Measurements from ENCODE around the gene TEX264.
"Not testable (repeated sequence)": the region's sequence is repeated elsewhere in the genome, so short reads cannot be mapped to it uniquely, and the experiment has no call there.

The TEX264 gene

DNA sequence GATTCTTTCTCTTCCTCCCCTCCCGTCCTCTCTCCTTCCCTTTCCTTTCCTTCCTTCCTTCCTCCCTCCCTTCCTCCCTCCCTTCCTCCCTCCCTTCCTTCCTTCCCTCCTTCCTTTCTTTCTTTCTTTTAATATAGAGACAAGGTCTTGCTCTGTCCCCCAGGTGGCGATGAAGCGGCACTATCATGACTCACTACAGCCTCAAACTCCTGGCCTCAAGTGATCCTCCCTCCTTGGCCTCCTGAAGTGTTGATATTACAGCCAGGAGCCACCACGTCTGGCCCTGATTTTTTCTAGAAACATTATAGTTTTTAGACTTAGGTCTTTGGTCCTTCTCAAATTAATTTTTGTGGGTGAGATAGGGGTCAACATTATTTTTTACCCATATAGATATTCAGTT lies 51.3 kb downstream of the TEX264 start:
- Histone ChIP-seq H3K27me3 (ENCODE audit: control insufficient read depth, insufficient read depth, low read length, poor library complexity, severe bottlenecking) (no peaks in the 10 kb centered on the region), H3K36me3 (ENCODE audit: control insufficient read depth, insufficient read depth, low read length) (no peaks in the 10 kb centered on the region), H3K4me1 (ENCODE audit: control insufficient read depth, insufficient read depth, low read length) (no peaks in the 10 kb centered on the region), H3K4me3 (ENCODE audit: insufficient read depth, low read depth, low read length) (no peak overlapping the region), H3K27ac (ENCODE audit: insufficient read depth, low read depth, low read length, poor library complexity, severe bottlenecking) (no peak overlapping the region), H3K9me3 (ENCODE audit: control insufficient read depth, low read length) (no peaks in the 10 kb centered on the region)
- WGBS, 2 experiments = 83 to 88% methylated on average over 4 of the region's 4 CpGs

DNA sequence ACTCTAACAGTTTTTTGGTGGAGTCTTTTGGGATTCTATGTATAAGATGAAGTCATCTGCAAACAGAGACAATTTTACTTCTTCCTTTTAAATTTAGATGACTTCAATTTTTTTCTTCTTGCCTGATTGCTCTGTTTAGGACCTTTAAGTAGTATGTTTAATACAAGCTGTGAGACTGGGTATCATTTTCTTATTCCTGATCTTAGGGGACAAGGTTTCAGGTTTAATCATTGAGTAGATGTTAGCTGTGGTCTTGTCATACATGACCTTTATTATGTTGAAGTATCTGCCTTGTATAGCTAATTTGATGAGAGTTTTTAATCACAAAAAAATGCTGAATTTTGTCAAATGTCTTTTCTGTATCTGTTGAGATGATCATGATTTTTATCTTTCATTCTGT lies 56.4 kb downstream of the TEX264 start:
- H3K4me1 ChIP-seq (ENCODE audit: control insufficient read depth, insufficient read depth, low read length) = no peaks in the 10 kb centered on the region

DNA sequence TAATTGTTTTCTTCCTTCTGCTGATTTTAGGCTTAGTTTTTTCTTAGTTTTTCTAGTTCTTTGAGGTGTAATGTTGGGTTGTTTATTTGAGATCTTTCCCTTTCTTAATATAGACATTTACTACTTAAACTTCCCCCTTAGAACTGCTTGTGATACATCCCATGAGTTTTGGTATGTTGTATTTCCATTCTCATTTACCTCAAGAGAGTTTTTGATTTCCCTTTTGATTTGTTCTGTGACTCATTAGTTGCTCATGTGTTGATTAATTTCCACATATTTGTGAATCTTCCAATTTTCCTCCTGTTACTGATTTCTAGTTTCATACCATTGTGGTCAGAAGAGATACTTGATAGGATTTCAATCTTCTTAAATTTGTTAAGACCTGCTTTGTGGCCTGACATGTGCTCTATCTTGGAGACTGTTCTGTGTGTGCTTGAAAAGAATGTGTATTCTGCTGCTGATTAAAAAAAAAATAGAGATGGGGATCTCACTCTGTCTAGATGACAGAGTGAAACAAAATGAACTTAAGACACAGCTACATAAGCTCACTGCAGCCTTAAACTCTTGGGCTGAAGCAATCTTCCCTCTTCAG lies 58.1 kb downstream of the TEX264 start:
- H3K9me3 ChIP-seq (ENCODE audit: control insufficient read depth, low read length) = no peaks in the 10 kb centered on the region
- H3K27ac ChIP-seq (ENCODE audit: insufficient read depth, low read depth, low read length, poor library complexity, severe bottlenecking) = no peak overlapping the region
- H3K27me3 ChIP-seq (ENCODE audit: control insufficient read depth, insufficient read depth, low read length, poor library complexity, severe bottlenecking) = no peaks in the 10 kb centered on the region
- H3K36me3 ChIP-seq (ENCODE audit: control insufficient read depth, insufficient read depth, low read length) = no peaks in the 10 kb centered on the region
- no peaks in the 10 kb centered on the region for H3K4me1 ChIP-seq (ENCODE audit: control insufficient read depth, insufficient read depth, low read length)
- H3K4me3 ChIP-seq (ENCODE audit: insufficient read depth, low read depth, low read length) = no peak overlapping the region

More for the DNA sequence above, 56.4 kb downstream of the TEX264 start:
- Histone ChIP-seq H3K9me3 (ENCODE audit: control insufficient read depth, low read length) (no peaks in the 10 kb centered on the region), H3K27ac (ENCODE audit: insufficient read depth, low read depth, low read length, poor library complexity, severe bottlenecking) (no peak overlapping the region), H3K4me3 (ENCODE audit: insufficient read depth, low read depth, low read length) (no peak overlapping the region), H3K27me3 (ENCODE audit: control insufficient read depth, insufficient read depth, low read length, poor library complexity, severe bottlenecking) (no peaks in the 10 kb centered on the region), H3K36me3 (ENCODE audit: control insufficient read depth, insufficient read depth, low read length) (no peaks in the 10 kb centered on the region)

- no peak overlapping the region for H3K27ac ChIP-seq (ENCODE audit: insufficient read depth, low read depth, low read length, poor library complexity, severe bottlenecking)
- 88 to 93% methylated on average over 4 of the region's 4 CpGs for WGBS, 2 experiments
- no peaks in the 10 kb centered on the region for H3K36me3 ChIP-seq (ENCODE audit: control insufficient read depth, insufficient read depth, low read length)
- no peaks in the 10 kb centered on the region for H3K4me1 ChIP-seq (ENCODE audit: control insufficient read depth, insufficient read depth, low read length)
- H3K4me3 ChIP-seq (ENCODE audit: insufficient read depth, low read depth, low read length) = no peak overlapping the region
- H3K9me3 ChIP-seq (ENCODE audit: control insufficient read depth, low read length) = no peaks in the 10 kb centered on the region
- H3K27me3 ChIP-seq (ENCODE audit: control insufficient read depth, insufficient read depth, low read length, poor library complexity, severe bottlenecking) = no peaks in the 10 kb centered on the region
These were observed 63.0 kb downstream of the TEX264 start for GRCh38 chr3:51733859-51734571.

DNA sequence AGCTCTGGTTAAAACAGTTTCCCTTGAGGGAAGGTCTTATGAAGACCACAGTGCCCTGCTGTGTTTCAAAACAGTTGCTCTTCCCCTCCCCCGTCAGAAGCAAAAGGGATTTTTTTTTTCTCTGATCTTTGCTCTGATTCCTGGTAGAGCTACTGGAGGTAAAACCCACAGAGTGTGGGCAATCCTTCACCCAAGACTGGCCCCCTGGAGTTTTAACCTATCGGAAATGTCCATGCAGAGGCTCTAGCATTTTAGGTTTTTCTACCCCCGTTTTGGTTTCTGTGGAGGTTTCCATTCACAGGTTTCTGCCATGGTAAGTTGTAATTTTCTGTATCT lies 63.5 kb downstream of the TEX264 start:
- Histone ChIP-seq H3K27ac (ENCODE audit: insufficient read depth, low read depth, low read length, poor library complexity, severe bottlenecking) (no peak overlapping the region), H3K4me3 (ENCODE audit: insufficient read depth, low read depth, low read length) (no peak overlapping the region), H3K27me3 (ENCODE audit: control insufficient read depth, insufficient read depth, low read length, poor library complexity, severe bottlenecking) (no peaks in the 10 kb centered on the region), H3K4me1 (ENCODE audit: control insufficient read depth, insufficient read depth, low read length) (no peaks in the 10 kb centered on the region), H3K36me3 (ENCODE audit: control insufficient read depth, insufficient read depth, low read length) (no peaks in the 10 kb centered on the region), H3K9me3 (ENCODE audit: control insufficient read depth, low read length) (no peaks in the 10 kb centered on the region)
- WGBS, 2 experiments = 20 to 30% methylated on average over 3 of the region's 3 CpGs

DNA sequence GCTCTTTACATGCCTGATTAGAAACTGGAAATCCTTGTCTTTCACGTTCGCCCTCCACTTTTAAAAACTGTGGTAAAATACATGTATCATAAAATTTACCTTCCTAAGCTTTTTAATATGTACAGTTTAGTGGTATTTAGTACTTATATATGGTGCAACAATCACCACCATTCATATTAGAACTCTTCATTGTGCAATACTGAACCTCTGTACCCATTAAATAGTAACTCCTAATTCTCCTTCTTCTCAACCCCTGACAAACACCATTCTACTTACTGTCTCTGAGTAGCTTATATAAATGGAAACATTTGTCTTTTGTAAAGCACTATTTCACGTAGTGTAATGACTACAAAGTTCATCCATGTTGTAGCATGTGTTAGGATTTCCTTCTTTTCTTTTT lies 64.0 kb downstream of the TEX264 start:
- H3K36me3 ChIP-seq (ENCODE audit: control insufficient read depth, insufficient read depth, low read length) = no peaks in the 10 kb centered on the region
- H3K27ac ChIP-seq (ENCODE audit: insufficient read depth, low read depth, low read length, poor library complexity, severe bottlenecking) = no peak overlapping the region
- 82% methylated on average over 3 of the region's 3 CpGs; no CpG with 5 or more reads in 1 of the 2 experiments for WGBS, 2 experiments
- H3K27me3 ChIP-seq (ENCODE audit: control insufficient read depth, insufficient read depth, low read length, poor library complexity, severe bottlenecking) = no peaks in the 10 kb centered on the region
- no peak overlapping the region for H3K4me3 ChIP-seq (ENCODE audit: insufficient read depth, low read depth, low read length)
- H3K4me1 ChIP-seq (ENCODE audit: control insufficient read depth, insufficient read depth, low read length) = no peaks in the 10 kb centered on the region
- H3K9me3 ChIP-seq (ENCODE audit: control insufficient read depth, low read length) = no peaks in the 10 kb centered on the region

GRCh38 chr3:51735950-51736349 lies 64.9 kb downstream of the TEX264 start:
- no peaks in the 10 kb centered on the region for H3K9me3 ChIP-seq (ENCODE audit: control insufficient read depth, low read length)
- H3K36me3 ChIP-seq (ENCODE audit: control insufficient read depth, insufficient read depth, low read length) = no peaks in the 10 kb centered on the region
- no peak overlapping the region for H3K27ac ChIP-seq (ENCODE audit: insufficient read depth, low read depth, low read length, poor library complexity, severe bottlenecking)
- no peaks in the 10 kb centered on the region for H3K4me1 ChIP-seq (ENCODE audit: control insufficient read depth, insufficient read depth, low read length)
- no peak overlapping the region for H3K4me3 ChIP-seq (ENCODE audit: insufficient read depth, low read depth, low read length)
- H3K27me3 ChIP-seq (ENCODE audit: control insufficient read depth, insufficient read depth, low read length, poor library complexity, severe bottlenecking) = no peaks in the 10 kb centered on the region
- WGBS, 2 experiments = 94 to 100% methylated on average over 2 of the region's 2 CpGs

GRCh38 chr3:51739110-51739509 lies 68.1 kb downstream of the TEX264 start:
- H3K4me3 ChIP-seq (ENCODE audit: insufficient read depth, low read depth, low read length) = no peak overlapping the region
- 79 to 87% methylated on average over 4 of the region's 4 CpGs for WGBS, 2 experiments
- no peaks in the 10 kb centered on the region for H3K36me3 ChIP-seq (ENCODE audit: control insufficient read depth, insufficient read depth, low read length)
- no peaks in the 10 kb centered on the region for H3K27me3 ChIP-seq (ENCODE audit: control insufficient read depth, insufficient read depth, low read length, poor library complexity, severe bottlenecking)
- H3K27ac ChIP-seq (ENCODE audit: insufficient read depth, low read depth, low read length, poor library complexity, severe bottlenecking) = no peak overlapping the region
- no peaks in the 10 kb centered on the region for H3K9me3 ChIP-seq (ENCODE audit: control insufficient read depth, low read length)
- H3K4me1 ChIP-seq (ENCODE audit: control insufficient read depth, insufficient read depth, low read length) = no peaks in the 10 kb centered on the region

DNA sequence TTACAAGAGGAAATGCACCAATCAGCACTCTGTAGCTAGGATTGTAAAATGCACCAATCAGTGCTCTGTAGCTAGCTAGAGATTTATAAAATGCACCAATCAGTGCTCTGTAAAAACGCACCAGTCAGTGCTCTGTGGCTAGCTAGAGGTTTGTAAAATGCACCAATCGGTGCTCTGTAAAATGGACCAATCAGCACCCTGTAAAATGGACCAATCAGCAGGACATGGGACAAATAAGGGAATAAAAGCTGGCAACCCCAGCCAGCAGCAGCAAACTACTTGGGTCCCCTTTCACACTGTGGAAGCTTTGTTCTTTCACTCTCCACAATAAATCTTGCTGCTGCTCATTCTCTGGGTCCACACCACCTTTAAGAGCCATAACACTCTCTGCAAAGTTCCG lies 71.3 kb downstream of the TEX264 start:
- H3K36me3 ChIP-seq (ENCODE audit: control insufficient read depth, insufficient read depth, low read length); H3K9me3 ChIP-seq (ENCODE audit: control insufficient read depth, low read length); H3K4me1 ChIP-seq (ENCODE audit: control insufficient read depth, insufficient read depth, low read length); H3K4me3 ChIP-seq (ENCODE audit: insufficient read depth, low read depth, low read length); H3K27ac ChIP-seq (ENCODE audit: insufficient read depth, low read depth, low read length, poor library complexity, severe bottlenecking); H3K27me3 ChIP-seq (ENCODE audit: control insufficient read depth, insufficient read depth, low read length, poor library complexity, severe bottlenecking): not testable (repeated sequence)
- WGBS, 2 experiments = 92 to 97% methylated on average over 3 of the region's 3 CpGs

DNA sequence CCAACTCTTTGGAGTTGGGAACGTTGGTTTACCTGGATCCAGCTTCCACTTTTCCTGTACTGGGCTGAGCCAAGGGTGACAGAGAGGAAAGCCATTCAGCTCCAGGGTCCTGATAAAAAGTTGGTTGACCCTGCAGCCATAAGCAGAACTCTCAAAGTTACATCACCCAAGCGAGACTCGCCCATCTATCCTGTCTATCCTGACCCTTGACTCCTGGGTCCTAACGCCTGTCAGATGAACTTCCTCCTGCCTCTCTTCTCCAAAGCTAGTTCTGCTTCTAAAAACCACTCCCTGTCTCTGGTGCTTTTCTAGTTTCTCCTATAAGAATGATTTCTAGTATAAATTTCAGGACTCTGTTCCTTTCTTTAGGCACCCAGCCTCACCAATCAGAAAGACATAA lies 71.9 kb downstream of the TEX264 start:
- WGBS, 2 experiments = 83 to 88% methylated on average over 4 of the region's 4 CpGs
- H3K36me3 ChIP-seq (ENCODE audit: control insufficient read depth, insufficient read depth, low read length); H3K27ac ChIP-seq (ENCODE audit: insufficient read depth, low read depth, low read length, poor library complexity, severe bottlenecking); H3K4me1 ChIP-seq (ENCODE audit: control insufficient read depth, insufficient read depth, low read length); H3K27me3 ChIP-seq (ENCODE audit: control insufficient read depth, insufficient read depth, low read length, poor library complexity, severe bottlenecking); H3K9me3 ChIP-seq (ENCODE audit: control insufficient read depth, low read length); H3K4me3 ChIP-seq (ENCODE audit: insufficient read depth, low read depth, low read length): not testable (repeated sequence)

- H3K27ac ChIP-seq (ENCODE audit: insufficient read depth, low read depth, low read length, poor library complexity, severe bottlenecking) = no peak overlapping the region
- H3K27me3 ChIP-seq (ENCODE audit: control insufficient read depth, insufficient read depth, low read length, poor library complexity, severe bottlenecking) = no peaks in the 10 kb centered on the region
- no peaks in the 10 kb centered on the region for H3K36me3 ChIP-seq (ENCODE audit: control insufficient read depth, insufficient read depth, low read length)
- H3K4me3 ChIP-seq (ENCODE audit: insufficient read depth, low read depth, low read length) = no peak overlapping the region
- H3K4me1 ChIP-seq (ENCODE audit: control insufficient read depth, insufficient read depth, low read length) = no peaks in the 10 kb centered on the region
- no peaks in the 10 kb centered on the region for H3K9me3 ChIP-seq (ENCODE audit: control insufficient read depth, low read length)
These were observed 76.8 kb downstream of the TEX264 start for GRCh38 chr3:51747840-51748239.
